ENCODE measurements around the gene KY.

The KY gene

GRCh38 chr3:134667406-134667805 lies 16.6 kb upstream of the KY start:
- no peak for DNase-seq

DNA sequence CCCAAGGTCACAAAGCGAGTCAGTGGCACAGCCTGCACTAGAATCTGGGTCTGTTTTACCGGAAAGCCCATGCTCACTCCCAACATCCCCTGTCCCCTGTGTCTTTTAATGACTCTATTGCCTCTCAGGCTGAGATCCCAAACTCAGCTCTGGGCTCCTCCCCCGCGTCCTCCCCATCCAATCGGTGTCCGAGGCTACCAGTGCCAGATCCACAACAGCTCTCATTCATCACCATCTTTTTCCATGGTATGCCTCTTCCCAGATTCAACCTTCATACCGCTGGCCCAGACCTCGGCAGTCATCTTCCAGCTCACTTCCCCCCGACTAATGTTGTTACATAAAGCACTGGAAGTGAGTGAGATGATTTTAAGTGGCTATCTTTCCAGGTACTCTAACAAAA lies 16.1 kb upstream of the KY start:
- no peak for DNase-seq

DNA sequence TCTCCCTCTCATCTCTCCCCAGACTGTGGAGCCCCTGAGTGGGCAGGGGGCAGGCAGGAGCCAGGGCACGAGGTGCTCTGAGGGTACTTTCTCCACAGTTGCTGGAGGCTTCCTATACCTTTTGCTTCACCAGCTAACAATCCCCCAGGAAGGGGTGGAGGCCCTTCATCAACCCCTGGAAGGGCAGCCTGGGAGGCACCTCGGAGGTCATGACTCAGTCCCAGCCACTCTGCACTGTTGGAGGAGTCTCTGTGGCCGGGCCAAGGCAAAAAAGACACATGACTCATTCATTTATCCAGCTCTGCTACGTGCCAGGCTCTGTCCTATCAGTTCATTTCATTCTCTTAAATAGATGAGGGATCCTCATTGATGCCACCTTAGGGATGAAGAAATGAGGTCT lies 15.6 kb upstream of the KY start:
- no peak for DNase-seq

GRCh38 chr3:134666052-134666451 lies 15.2 kb upstream of the KY start:
- no peak for DNase-seq

DNA sequence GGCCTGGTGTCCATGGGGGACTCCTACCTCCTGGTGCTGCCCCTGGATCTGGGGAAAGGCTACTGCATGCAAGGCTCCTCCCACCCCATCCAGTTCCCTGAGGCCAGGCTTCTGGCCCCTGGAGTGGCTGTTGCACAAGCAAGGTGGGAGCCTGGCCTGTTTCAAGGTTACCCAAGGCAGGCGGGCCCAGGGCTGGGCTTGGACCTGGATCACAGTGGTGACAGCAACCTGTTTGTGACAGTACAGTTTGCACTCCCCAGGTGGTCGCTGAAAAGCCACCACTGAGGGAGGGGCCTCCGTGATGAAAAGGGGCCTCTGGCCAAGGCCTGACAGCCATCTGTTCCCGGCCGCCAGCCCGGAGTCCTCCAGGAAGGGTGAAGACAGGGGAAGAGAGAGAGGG lies 14.4 kb upstream of the KY start:
- no peak for DNase-seq

GRCh38 chr3:134663721-134664456 lies 13.1 kb upstream of the KY start:
- DNase-seq, result no peak

- DNase-seq, result no peak
Observed at GRCh38 chr3:134660046-134660441, 9.2 kb upstream of the KY start.

DNA sequence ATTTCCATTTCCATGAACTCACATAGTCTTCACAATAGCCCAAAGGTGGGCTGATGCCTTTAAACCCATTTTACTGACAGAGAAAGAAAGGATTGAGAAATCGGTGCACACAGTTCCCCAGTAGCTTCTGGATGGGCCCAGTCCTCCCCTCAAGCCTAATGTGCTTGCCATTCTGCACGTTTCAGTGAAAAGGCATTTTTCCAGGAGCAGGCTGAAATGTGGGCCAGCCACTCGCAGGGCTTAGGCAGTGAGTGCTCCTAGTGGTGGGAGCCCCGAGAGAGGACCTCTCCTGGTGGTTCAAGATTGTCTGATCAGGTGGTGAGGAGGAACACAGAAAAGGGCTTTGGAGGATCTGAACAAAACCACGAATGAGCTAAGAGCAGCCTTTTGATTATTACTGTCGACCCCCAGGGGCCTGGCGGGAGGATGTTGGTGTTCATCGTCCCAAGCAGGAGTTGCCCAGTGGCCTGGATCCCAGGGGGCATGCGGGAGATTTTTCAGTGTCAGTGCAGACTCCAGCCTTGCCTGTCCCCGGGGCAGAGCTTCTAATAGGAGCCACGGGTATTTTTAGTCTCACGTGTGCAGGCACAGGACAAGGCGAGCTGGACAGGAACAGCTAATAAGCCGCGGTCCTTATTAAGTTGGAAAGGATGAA lies 8.7 kb upstream of the KY start:
- DNase-seq, result no peak

- no peak for DNase-seq
Observed at GRCh38 chr3:134658555-134658954, 7.7 kb upstream of the KY start.

DNA sequence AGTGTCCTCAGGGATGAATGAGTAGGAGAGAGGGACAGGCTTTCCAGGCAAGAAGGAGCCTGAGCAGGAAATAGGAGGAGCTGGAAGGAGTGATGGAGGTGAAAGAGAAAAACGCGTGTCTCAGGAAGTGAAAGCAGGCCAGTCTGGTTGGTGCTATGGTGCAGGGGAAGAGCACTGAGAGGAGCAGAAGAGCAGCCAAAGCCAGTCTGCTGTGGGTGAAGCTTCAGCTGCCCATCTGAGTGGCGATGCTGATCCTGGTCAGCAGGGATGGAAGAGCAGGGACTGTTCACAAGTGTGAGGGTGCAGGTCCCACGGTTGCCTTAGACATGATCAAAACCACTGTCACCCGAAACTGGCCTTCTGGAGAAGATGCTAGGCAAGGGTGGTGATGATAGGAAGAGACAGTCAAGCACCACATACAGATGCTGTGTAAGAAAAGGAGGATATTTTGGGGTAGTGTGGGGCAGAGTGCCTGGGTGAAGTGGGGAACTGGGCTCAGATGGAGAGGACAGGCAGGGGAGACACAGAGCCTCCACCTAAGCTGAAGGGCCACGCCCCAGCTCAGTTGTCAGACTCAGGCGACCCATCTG lies 5.5 kb upstream of the KY start:
- DNase-seq, result no peak

- DNase-seq, result no peak
Observed at GRCh38 chr3:134655706-134656105, 4.9 kb upstream of the KY start.

DNA sequence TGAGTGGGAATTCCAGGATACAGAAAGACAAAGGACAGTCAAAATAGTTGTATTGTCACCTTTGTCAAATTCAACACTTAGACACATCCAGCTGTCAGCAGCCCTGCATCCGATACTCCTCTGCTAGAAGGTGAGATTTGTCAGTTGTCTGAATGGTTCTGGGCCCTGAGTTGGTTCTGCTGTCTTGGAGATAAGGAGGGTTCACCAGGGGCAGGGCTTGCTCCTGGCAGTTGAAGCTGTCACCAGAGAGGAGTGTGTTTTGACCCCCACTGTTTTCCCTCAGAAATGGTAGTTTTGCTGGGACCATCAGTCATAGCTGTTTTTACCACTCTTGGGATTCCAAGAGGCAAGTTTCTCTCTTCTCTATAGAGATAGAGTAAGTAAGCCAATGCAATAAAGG lies 3.2 kb upstream of the KY start:
- no peak for DNase-seq

DNA sequence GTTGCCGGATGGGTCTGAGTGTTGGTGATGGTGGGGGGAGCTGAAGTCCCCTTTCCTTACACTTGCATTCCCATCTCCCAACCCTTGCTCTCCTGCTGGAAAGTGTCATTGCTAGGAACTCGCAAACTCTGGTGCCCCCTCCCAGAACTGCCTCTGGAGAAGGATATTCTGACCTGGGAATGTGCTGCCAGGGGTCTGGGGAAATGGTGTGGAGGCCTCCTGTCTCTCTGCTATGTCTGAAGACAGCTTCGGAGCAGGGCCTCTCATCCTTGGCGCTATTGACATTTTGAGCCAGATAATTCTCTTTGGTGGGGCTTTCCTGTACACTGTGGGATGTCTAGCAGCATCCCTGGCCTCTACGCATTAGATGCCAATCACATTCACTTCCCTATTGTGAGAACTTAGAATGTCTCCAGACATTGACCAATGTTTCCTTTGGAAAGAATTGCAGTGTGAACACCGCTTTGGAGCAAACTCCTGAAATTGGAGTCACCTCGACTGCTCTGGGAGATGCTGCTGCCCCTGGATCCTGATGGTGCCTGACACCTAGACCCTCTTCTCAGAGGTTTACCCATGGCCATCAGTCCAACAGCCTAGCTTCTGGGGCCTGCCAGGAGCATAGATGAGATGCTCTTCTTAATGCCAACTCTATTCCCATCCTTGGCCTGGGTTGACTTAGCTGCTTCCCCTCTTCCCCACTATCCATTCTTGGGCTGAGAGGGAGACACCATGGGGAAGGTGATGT lies 2.2 kb upstream of the KY start:
- DNase-seq, result no peak

GRCh38 chr3:134652409-134652831 lies 1.6 kb upstream of the KY start:
- no peak for DNase-seq

DNA sequence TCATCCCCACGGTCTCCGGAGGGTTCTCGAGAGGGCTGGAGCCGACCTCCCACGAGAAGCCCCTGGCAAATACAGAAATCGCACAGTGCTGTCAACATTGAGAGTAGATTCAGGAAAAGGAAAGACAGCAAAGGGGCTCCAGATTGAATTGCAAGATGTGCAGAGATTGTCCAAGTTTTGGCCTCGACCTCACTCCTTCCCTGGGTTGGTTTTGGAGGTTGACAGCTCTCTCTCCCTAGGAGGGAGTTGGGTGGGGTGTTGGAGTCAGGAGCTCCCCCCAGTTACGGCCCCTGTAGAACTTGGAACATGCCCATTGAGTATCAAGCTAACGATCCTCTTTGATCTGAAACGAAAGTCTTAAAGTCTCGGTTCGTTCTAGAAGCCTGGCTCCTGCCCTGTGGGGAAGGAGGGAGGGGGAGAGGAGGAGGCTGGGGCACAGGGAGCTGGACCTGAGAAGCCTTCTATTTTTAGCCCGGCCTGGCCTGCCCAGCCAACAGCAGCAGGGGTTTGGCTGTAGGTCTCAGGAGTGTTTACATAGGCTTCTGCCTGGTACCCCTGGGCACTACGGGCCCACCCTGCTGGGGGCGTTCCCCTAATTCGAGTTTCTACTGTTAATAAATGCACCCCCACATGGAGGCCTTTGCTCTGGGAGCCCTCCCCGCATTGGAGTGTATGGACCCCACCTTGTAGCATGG lies 672 bp upstream of the KY start:
- no peak for DNase-seq

DNA sequence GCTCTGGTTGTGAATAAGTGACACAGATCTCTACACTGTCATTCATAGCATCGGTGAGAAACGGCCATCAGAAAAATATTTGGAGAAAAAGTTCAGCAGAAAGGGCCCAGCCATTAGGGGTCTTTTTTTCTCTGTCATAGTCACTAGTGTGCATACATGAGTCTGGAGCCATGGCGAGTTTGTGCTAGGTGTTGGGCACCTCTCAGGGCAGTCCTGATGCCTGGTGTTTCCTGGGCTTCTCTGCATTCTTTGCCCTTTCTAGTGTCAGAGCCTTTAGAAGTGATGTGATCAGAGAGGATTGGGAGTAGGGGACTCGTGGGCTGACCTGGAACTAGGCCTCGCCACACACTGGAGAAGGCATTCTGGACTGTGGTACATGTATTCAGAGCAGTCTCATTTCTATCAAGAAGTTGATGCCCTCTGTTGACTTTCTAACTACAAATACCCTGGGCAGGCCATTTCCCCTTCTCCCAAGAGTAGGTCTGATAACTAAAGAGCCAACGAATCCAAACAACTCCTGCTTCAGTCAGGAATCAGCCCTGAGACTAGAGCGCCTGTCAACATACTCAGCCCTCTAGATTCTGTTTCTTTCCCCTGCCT lies 1.6 kb downstream of the KY start:
- no peak for DNase-seq

DNA sequence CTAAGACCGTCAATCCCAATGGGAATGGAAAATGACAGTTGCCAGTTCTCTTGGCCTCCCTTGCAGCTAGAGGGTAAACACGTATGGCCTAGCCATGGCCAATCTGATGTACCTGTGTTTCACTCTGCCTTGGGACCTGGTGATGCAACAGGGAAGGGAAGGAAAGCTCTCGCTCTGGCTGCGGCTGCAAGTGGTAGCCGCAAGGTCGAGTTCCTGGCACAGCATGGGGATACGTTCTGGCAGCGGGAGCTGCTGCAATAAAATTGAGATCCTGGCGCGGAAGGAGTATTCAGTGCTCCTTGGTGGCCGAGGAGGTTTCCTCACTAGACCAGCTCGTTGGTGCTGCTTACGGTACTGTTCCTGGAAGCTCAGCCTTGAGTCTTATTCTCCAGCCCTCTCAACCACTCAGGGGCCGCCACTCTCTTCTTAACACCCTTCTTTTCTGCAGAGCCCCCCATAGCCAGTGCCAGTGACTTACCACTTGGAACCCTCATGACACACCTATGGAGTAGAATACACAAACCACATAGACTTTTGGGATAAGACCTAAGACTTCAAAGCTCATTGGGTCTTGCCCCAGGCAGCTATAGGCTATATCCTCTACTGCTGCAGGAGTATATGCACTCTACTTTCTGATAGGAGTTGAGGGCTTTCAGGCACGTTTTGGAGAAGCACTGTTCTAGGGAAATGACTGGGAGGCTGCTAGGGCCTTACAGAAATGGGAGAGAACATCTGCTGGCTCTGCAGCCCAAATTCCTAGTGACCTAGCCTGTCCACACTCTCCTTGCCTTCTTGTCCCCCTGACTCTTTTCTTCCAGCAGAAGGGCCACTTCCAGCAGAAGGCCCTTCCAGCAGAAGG lies 2.7 kb downstream of the KY start:
- no peak for DNase-seq

- no peak for DNase-seq
Observed at GRCh38 chr3:134646086-134646485, 4.7 kb downstream of the KY start.

DNA sequence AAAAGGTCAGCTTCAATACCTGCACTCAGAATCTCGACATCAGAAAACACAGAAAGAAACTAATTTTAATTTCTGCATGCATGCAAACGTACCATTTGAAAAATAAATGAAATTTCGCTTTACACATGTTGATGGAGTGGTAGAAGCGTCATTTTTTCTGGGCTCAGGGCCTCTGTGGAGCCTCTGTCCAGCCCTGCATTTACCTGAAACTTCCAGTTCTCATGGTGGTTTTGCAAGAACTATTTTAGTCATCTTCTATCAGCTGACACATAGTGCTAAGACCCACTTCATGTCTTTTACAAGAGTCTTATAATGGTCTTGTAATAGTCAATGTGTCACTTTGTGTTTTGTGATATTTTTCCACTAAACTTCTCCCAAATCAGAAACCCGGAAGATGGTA lies 5.3 kb downstream of the KY start:
- DNase-seq, result no peak

DNA sequence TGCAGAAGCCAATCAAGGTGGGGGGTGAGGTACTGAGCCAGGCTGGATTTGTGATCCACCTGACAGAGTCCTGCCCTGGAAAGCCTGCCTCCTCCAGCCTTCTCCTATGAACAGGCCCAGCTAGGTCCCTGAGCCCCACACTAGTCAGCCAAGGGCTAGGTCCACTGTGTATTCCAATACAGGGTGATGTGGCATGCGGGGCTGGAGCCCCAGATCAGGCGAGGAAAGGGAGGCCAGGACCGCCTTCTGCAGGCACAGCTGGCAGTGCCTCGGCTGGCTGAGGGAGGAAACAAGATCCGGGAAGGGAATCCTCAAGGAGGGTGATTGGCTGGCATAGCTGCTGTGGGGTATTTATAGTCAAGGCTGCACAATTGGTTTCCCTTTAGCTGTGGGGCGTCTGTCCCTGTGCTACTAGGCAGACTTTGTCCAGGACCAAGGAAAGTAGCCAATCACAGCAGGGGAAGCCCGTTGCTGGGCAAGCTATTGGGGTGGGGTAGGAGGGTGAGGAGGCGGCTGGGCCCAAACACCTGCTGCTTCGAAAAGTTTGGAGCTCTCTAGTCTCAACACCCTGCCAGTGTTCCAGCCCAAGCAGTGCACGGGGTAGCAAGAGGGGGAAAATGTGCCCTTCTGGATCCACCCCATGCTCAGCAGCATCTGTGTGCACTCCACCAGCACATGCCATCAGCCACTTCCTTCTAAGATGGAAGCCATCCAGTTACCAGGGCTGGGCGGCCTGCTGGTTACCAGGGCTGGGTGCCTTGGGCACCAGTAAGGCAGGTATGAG lies 5.9 kb downstream of the KY start:
- no peak for DNase-seq

DNA sequence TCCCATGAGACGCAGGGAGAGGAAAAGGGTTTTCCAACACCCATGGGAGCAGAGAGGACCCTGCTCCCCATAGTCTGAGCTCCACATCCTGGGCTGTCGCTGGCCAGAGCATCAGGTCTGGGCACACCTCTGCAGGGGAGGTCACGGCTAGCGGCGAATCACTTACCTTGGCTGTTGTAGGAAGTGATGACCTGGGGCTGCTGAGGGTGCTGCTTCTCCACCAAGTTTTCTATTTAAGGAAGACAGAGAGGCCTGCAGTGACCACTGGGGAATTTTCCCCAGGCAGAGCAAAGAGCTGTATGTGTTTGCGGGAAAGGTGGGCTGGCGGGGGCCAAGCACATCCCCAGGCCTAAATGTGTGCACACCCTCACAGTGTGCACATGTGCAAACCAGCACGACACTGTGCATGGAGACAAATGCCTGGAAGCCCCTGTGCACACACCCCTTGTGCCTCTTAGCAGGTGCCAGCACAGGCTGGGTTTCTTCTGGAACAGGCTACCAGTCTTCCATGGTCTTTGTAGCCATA lies 7.6 kb downstream of the KY start:
- DNase-seq, result no peak

Data from NCI-H1436 treated with DMSO at 0.1 percent for 48 hours (cell line).